Measurements from ENCODE around the gene IL3RA. TPM values are rescaled to one million over a fixed set of nuclear protein-coding genes. Genes with fewer than 3 reads are reported as not detected.
"Not testable (repeated sequence)": the region's sequence is repeated elsewhere in the genome, so short reads cannot be mapped to it uniquely, and the experiment has no call there.

Gene IL3RA
- total RNA-seq, 1 donor from 2014 or later, result 0.16 TPM

GRCh38 chrX:1400049-1400448 lies 63.5 kb downstream of the IL3RA start:
- Mint-ChIP-seq H3K27ac (no peak overlapping the region), H3K9me3 (no peaks in the 10 kb centered on the region), H3K4me3 (no peak overlapping the region), H3K4me1 (no peaks in the 10 kb centered on the region), H3K36me3 (peaks cover 9% of the 10 kb centered on the region), H3K27me3 (ENCODE audit: low read depth) (no peaks in the 10 kb centered on the region)
- no peak for TF ChIP-seq CTCF (IDR thresholded peaks at IDR 0.05; ENCODE audit: unreplicated experiment)
- DNase-seq (ENCODE audit: low spot score in 2 of 2, unreplicated experiment in 2 of 2), result no peak

GRCh38 chrX:1400742-1401471 lies 64.3 kb downstream of the IL3RA start:
- Mint-ChIP-seq H3K4me1 (no peaks in the 10 kb centered on the region), H3K9me3 (no peaks in the 10 kb centered on the region), H3K27me3 (ENCODE audit: low read depth) (no peaks in the 10 kb centered on the region), H3K27ac (no peak overlapping the region), H3K4me3 (no peak overlapping the region), H3K36me3 (peaks cover 2% of the 10 kb centered on the region)
- TF ChIP-seq CTCF (IDR thresholded peaks at IDR 0.05; ENCODE audit: unreplicated experiment), result no peak
- no peak for DNase-seq (ENCODE audit: low spot score in 2 of 2, unreplicated experiment in 2 of 2)

- H3K4me3 Mint-ChIP-seq, result no peak overlapping the region
- H3K9me3 Mint-ChIP-seq, result no peaks in the 10 kb centered on the region
- H3K4me1 Mint-ChIP-seq, result no peaks in the 10 kb centered on the region
- no peak for TF ChIP-seq CTCF (IDR thresholded peaks at IDR 0.05; ENCODE audit: unreplicated experiment)
- no peak for DNase-seq (ENCODE audit: low spot score in 2 of 2, unreplicated experiment in 2 of 2)
- no peaks in the 10 kb centered on the region for H3K27me3 Mint-ChIP-seq (ENCODE audit: low read depth)
- H3K36me3 Mint-ChIP-seq, result no peaks in the 10 kb centered on the region
- no peak overlapping the region for H3K27ac Mint-ChIP-seq
These were observed 65.2 kb downstream of the IL3RA start for GRCh38 chrX:1401611-1402430.

- Mint-ChIP-seq H3K4me1 (no peaks in the 10 kb centered on the region), H3K9me3 (no peaks in the 10 kb centered on the region), H3K27me3 (ENCODE audit: low read depth) (no peaks in the 10 kb centered on the region), H3K36me3 (no peaks in the 10 kb centered on the region), H3K27ac (no peak overlapping the region), H3K4me3 (no peak overlapping the region)
- no peak for TF ChIP-seq CTCF (IDR thresholded peaks at IDR 0.05; ENCODE audit: unreplicated experiment)
- DNase-seq (ENCODE audit: low spot score in 2 of 2, unreplicated experiment in 2 of 2), result no peak
These were observed 66.6 kb downstream of the IL3RA start for GRCh38 chrX:1403228-1403627.

GRCh38 chrX:1403867-1404266 lies 67.3 kb downstream of the IL3RA start:
- not testable (repeated sequence) for H3K4me3 Mint-ChIP-seq; H3K9me3 Mint-ChIP-seq; H3K27me3 Mint-ChIP-seq (ENCODE audit: low read depth); H3K27ac Mint-ChIP-seq; H3K36me3 Mint-ChIP-seq; H3K4me1 Mint-ChIP-seq; DNase-seq (ENCODE audit: low spot score in 2 of 2, unreplicated experiment in 2 of 2)

- H3K4me1 Mint-ChIP-seq; H3K9me3 Mint-ChIP-seq; H3K36me3 Mint-ChIP-seq; H3K27ac Mint-ChIP-seq; H3K27me3 Mint-ChIP-seq (ENCODE audit: low read depth); DNase-seq (ENCODE audit: low spot score in 2 of 2, unreplicated experiment in 2 of 2); H3K4me3 Mint-ChIP-seq: not testable (repeated sequence)
These were observed 69.2 kb downstream of the IL3RA start for GRCh38 chrX:1405769-1406168.

All from mesothelial cell of epicardium (in vitro differentiated cells).